GM19324 (cell line): ENCODE results near the gene NLRP6.

Experiments used
- ATAC-seq: cut with Tn5 transposase; IDR thresholded peaks from one replicate; pipeline ENCODE4 v1.9.1; 2021; ENCODE audit warnings: mild to moderate bottlenecking, moderate library complexity; ENCODE audit not compliant: unreplicated experiment, low FRiP score

Gene NLRP6

GRCh38 chr11:291281-292210, 13.3 kb downstream of the NLRP6 start:
- ATAC-seq, result no peak

- ATAC-seq, result no peak
Observed at GRCh38 chr11:292211-293121, 14.3 kb downstream of the NLRP6 start.

- ATAC-seq, result no peak
Observed at GRCh38 chr11:293271-293851, 15.2 kb downstream of the NLRP6 start.

- ATAC-seq, result no peak
Observed at GRCh38 chr11:293852-294661, 15.8 kb downstream of the NLRP6 start.

- ATAC-seq, result no peak
Observed at GRCh38 chr11:294780-295179, 16.6 kb downstream of the NLRP6 start.

GRCh38 chr11:295351-296170, 17.4 kb downstream of the NLRP6 start:
- no peak for ATAC-seq

- ATAC-seq, result no peak
Observed at GRCh38 chr11:296171-297050, 18.2 kb downstream of the NLRP6 start.

GRCh38 chr11:297051-297585, 18.9 kb downstream of the NLRP6 start:
- ATAC-seq, result no peak

GRCh38 chr11:297586-298405, 19.6 kb downstream of the NLRP6 start:
- no peak for ATAC-seq

GRCh38 chr11:298406-299065, 20.3 kb downstream of the NLRP6 start:
- no peak for ATAC-seq

- ATAC-seq, result no peak
Observed at GRCh38 chr11:299081-299891, 21.1 kb downstream of the NLRP6 start, which contains the start of gene IFITM5. Gene IFITM5, minus strand, starts transcription at chr11:299526. Its CDS starts 36 bp downstream, at chr11:299490.

- ATAC-seq, result no peak
Observed at GRCh38 chr11:299951-300735, 21.9 kb downstream of the NLRP6 start.

GRCh38 chr11:303363-303762, 25.2 kb downstream of the NLRP6 start:
- ATAC-seq, result no peak

GRCh38 chr11:304061-304506, 25.9 kb downstream of the NLRP6 start:
- ATAC-seq, result no peak
